Astrocyte of the spinal cord (primary cell): ENCODE measurements around the gene HSH2D.

Experiments
- DNase-seq: peaks from one replicate; pipeline ENCODE4 v3.0.0; 2011; ENCODE audit warnings: low read depth, low spot score
- H3K4me3 ChIP-seq: 2 replicates; pipeline ENCODE4 v1.5.1; 2011; ENCODE audit warnings: low read depth, mild to moderate bottlenecking, low read length, moderate library complexity
- in situ Hi-C: cut with HindIII; loops from 2 replicates; pipeline ENCODE4 v1.10.0; 2017; ENCODE audit warnings: low sequenced_read_pairs
- TF ChIP-seq, protein P1 (sequence below): IDR thresholded peaks from 2 replicates; pipeline ENCODE4 v1.5.1; 2012; ENCODE audit warnings: low read depth, mild to moderate bottlenecking, low read length, inconsistent platforms

Gene HSH2D

GRCh38 chr19:16207490-16208025, 64.1 kb downstream of the HSH2D start:
- in situ Hi-C loops, result no loop called here
- TF ChIP-seq, protein P1, sequence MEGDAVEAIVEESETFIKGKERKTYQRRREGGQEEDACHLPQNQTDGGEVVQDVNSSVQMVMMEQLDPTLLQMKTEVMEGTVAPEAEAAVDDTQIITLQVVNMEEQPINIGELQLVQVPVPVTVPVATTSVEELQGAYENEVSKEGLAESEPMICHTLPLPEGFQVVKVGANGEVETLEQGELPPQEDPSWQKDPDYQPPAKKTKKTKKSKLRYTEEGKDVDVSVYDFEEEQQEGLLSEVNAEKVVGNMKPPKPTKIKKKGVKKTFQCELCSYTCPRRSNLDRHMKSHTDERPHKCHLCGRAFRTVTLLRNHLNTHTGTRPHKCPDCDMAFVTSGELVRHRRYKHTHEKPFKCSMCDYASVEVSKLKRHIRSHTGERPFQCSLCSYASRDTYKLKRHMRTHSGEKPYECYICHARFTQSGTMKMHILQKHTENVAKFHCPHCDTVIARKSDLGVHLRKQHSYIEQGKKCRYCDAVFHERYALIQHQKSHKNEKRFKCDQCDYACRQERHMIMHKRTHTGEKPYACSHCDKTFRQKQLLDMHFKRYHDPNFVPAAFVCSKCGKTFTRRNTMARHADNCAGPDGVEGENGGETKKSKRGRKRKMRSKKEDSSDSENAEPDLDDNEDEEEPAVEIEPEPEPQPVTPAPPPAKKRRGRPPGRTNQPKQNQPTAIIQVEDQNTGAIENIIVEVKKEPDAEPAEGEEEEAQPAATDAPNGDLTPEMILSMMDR, result no peak
- H3K4me3 ChIP-seq, result no peak overlapping the region
- DNase-seq, result no peak
